GM23338 (cell line): ENCODE measurements around the gene PGLYRP4. TPM values are rescaled to one million over a fixed set of nuclear protein-coding genes. Genes with fewer than 3 reads are reported as not detected.

Source experiments
- ATAC-seq: fragments of 200-7000 bp; cut with Tn5 transposase; 3 replicates; pipeline ENCODE4 v1.9.1; 2020
- DNase-seq: peaks from one replicate; pipeline ENCODE4 v3.0.0-alpha.2; 2015; ENCODE audit warnings: low spot score
- H2AFZ ChIP-seq: fragments of 200-600 bp; sonication (generic); 2 replicates; pipeline ENCODE4 v1.8.0; 2016; ENCODE audit warnings: antibody characterized with exemption, mild to moderate bottlenecking, moderate library complexity
- H3F3A ChIP-seq: fragments of 200-600 bp; sonication (generic); replicated peaks from 2 replicates; pipeline ENCODE4 v1.8.0; 2017; ENCODE audit warnings: antibody characterized with exemption, mixed run types, low read depth
- H3K27ac ChIP-seq: fragments of 200-600 bp; sonication (generic); 2 replicates; pipeline ENCODE4 v1.6.1; 2016; ENCODE audit warnings: low read depth
- H3K27me3 ChIP-seq: fragments of 200-600 bp; sonication (generic); 2 replicates; pipeline ENCODE4 v1.8.0; 2016; ENCODE audit warnings: mild to moderate bottlenecking, mixed run types, moderate library complexity; ENCODE audit not compliant: insufficient read depth
- H3K36me3 ChIP-seq: fragments of 200-600 bp; sonication (generic); 2 replicates; pipeline ENCODE4 v1.8.0; 2016; ENCODE audit warnings: mild to moderate bottlenecking; ENCODE audit not compliant: insufficient read depth
- H3K4me1 ChIP-seq: fragments of 200-600 bp; sonication (generic); 2 replicates; pipeline ENCODE4 v1.8.0; 2016; ENCODE audit warnings: mild to moderate bottlenecking, moderate library complexity; ENCODE audit not compliant: insufficient read depth
- H3K4me2 ChIP-seq: fragments of 200-600 bp; sonication (generic); 2 replicates; pipeline ENCODE4 v1.7.1; 2017; ENCODE audit warnings: mixed run types
- H3K4me3 ChIP-seq: fragments of 200-600 bp; sonication (generic); 2 replicates; pipeline ENCODE4 v1.6.1; 2016; ENCODE audit warnings: mixed run types
- H3K79me2 ChIP-seq: fragments of 200-600 bp; sonication (generic); replicated peaks from 2 replicates; pipeline ENCODE4 v1.8.0; 2017; ENCODE audit warnings: mild to moderate bottlenecking; ENCODE audit not compliant: insufficient read depth
- H3K9me2 ChIP-seq: fragments of 200-600 bp; sonication (generic); 2 replicates; pipeline ENCODE4 v1.8.0; 2017; ENCODE audit not compliant: insufficient read depth
- H4K20me1 ChIP-seq: fragments of 200-600 bp; sonication (generic); replicated peaks from 2 replicates; pipeline ENCODE4 v1.8.0; 2017; ENCODE audit warnings: mild to moderate bottlenecking; ENCODE audit not compliant: insufficient read depth
- H3K27ac Mint-ChIP-seq: 2 replicates; pipeline ENCODE4 v1.8.0; 2020; ENCODE audit warnings: inconsistent platforms, mild to moderate bottlenecking, moderate library complexity, mixed read lengths
- H3K27me3 Mint-ChIP-seq: 3 replicates; pipeline ENCODE4 v1.8.0; 2022; ENCODE audit warnings: low read depth, mild to moderate bottlenecking, moderate library complexity, mixed read lengths, inconsistent platforms; ENCODE audit not compliant: insufficient read depth, poor library complexity
- H3K36me3 Mint-ChIP-seq: 3 replicates; pipeline ENCODE4 v1.8.0; 2021; ENCODE audit warnings: low read depth, mild to moderate bottlenecking, inconsistent platforms, moderate library complexity, mixed read lengths
- H3K4me1 Mint-ChIP-seq: 3 replicates; pipeline ENCODE4 v1.8.0; 2020; ENCODE audit warnings: mild to moderate bottlenecking, inconsistent platforms, mixed read lengths
- H3K4me3 Mint-ChIP-seq: 3 replicates; pipeline ENCODE4 v1.8.0; 2021; ENCODE audit warnings: moderate library complexity, mild to moderate bottlenecking, inconsistent platforms, mixed read lengths
- H3K9me3 Mint-ChIP-seq: 3 replicates; pipeline ENCODE4 v1.8.0; 2020; ENCODE audit warnings: moderate library complexity, mild to moderate bottlenecking, inconsistent platforms, mixed read lengths
- CREB1 ChIP-seq: fragments of 250-450 bp; sonication (Bioruptor Pico); IDR thresholded peaks from 2 replicates; pipeline ENCODE4 v1.5.0; 2020; ENCODE audit warnings: low read depth, mild to moderate bottlenecking, moderate library complexity
- CTCF ChIP-seq, 2 experiments: fragments of 200-600 bp in 1 of 2; sonication (generic) in 1 of 2; conservative IDR thresholded peaks; 2 replicates each; pipeline versions ENCODE4 v1.5.1 to v1.6.1; 2016 to 2017; ENCODE audit warnings: antibody characterized with exemption in 2 of 2, low read depth in 2 of 2, mild to moderate bottlenecking in 2 of 2, moderate library complexity in 1 of 2
- EZH2 ChIP-seq: fragments of 200-600 bp; sonication (generic); IDR thresholded peaks from one replicate; pipeline ENCODE4 v1.8.0; 2017; ENCODE audit warnings: antibody characterized with exemption, mild to moderate bottlenecking, low read depth; ENCODE audit not compliant: unreplicated experiment
- EZH2phosphoT487 ChIP-seq: fragments of 200-600 bp; sonication (generic); IDR thresholded peaks from one replicate; pipeline ENCODE4 v1.8.1; 2018; ENCODE audit warnings: antibody characterized with exemption; ENCODE audit not compliant: unreplicated experiment
- POLR2AphosphoS5 ChIP-seq: IDR thresholded peaks from 2 replicates; pipeline ENCODE4 v1.6.1; 2016; ENCODE audit warnings: antibody characterized with exemption, low read depth
- ZNF114 ChIP-seq: fragments of 250-450 bp; sonication (Bioruptor Pico); IDR thresholded peaks from 2 replicates; pipeline ENCODE4 v1.5.0; 2020; ENCODE audit warnings: mild to moderate bottlenecking, moderate library complexity
- ZNF462 ChIP-seq: fragments of 250-450 bp; sonication (Bioruptor Pico); IDR thresholded peaks from 2 replicates; pipeline ENCODE4 v1.5.0; 2020; ENCODE audit warnings: mild to moderate bottlenecking, moderate library complexity
- polyA plus RNA-seq: library from polyadenylated mRNA; unstranded; fragments of >200 nt; fragmentation: Nextera tagmentation; extraction: Ambion mirVana; gene quantifications from 2 replicates; pipeline ENCODE4 v1.2.1, GENCODE V29; 2016
- total RNA-seq: library from RNA; depleted of rRNA; stranded (reverse); fragments of >200 nt; shearing (Covaris generic); gene quantifications from 2 replicates; pipeline ENCODE4 v1.2.3, GENCODE V29; 2014

PGLYRP4 gene
- total and polyA plus RNA-seq, 2 experiments from 2014 or later, result not detected

GRCh38 chr1:153345187-153346076, 3.2 kb downstream of the PGLYRP4 start (continued):
- TF ChIP-seq ZNF462 (CRISPR knock-in tag) (no peak), CTCF (conservative IDR thresholded peaks at IDR 0.05; ENCODE audit: low read depth in 2 of 2) (no peak), CREB1 (CRISPR knock-in tag) (no peak), ZNF114 (no peak), EZH2 (no peak), POLR2AphosphoS5 (no peak)

- peaks cover 8% of the 10 kb centered on the region for H3K27me3 Mint-ChIP-seq
- peaks cover 12% of the 10 kb centered on the region; the same call in 2 of the 3 replicates for H3K4me1 Mint-ChIP-seq
- Histone ChIP-seq H3K4me1 (no peaks in the 10 kb centered on the region), H2AFZ (no peak overlapping the region), H3F3A (no peaks in the 10 kb centered on the region), H3K27ac (no peak overlapping the region), H3K9me2 (peaks cover 13% of the 10 kb centered on the region), H3K79me2 (no peaks in the 10 kb centered on the region), H4K20me1 (no peaks in the 10 kb centered on the region), H3K36me3 (no peaks in the 10 kb centered on the region), H3K4me2 (no peak overlapping the region), H3K4me3 (no peak overlapping the region), H3K27me3 (no peaks in the 10 kb centered on the region)
- DNase-seq, result no peak
- no peak overlapping the region for H3K4me3 Mint-ChIP-seq
- no peak for ATAC-seq
- no peaks in the 10 kb centered on the region for H3K36me3 Mint-ChIP-seq
- no peak overlapping the region for H3K27ac Mint-ChIP-seq
- H3K9me3 Mint-ChIP-seq, result no peaks in the 10 kb centered on the region
- TF ChIP-seq ZNF462 (CRISPR knock-in tag), result no peak
- TF ChIP-seq EZH2phosphoT487, result no peak
Measured at GRCh38 chr1:153344718-153345025, 4.0 kb downstream of the PGLYRP4 start.
